LNCAP (cell line): ENCODE results near the gene LGI2.

Experiments
- CTCF ChIP-seq: fragments of 450-650 bp; IDR thresholded peaks from 2 replicates; pipeline ENCODE4 v1.5.1; 2017; ENCODE audit warnings: mild to moderate bottlenecking

The LGI2 gene

GRCh38 chr4:24956763-24957162 lies 74.0 kb downstream of the LGI2 start:
- TF ChIP-seq CTCF = no peak

- no peak for TF ChIP-seq CTCF
Observed at GRCh38 chr4:24956091-24956490, 74.7 kb downstream of the LGI2 start.

- TF ChIP-seq CTCF = no peak
Observed at GRCh38 chr4:24952667-24953066, 78.1 kb downstream of the LGI2 start.

- no peak for TF ChIP-seq CTCF
Observed at GRCh38 chr4:24949970-24950369, 80.8 kb downstream of the LGI2 start.
